Esophagus squamous epithelium (tissue), 4 donors: ENCODE results near the gene ZNF439.

Source experiments
- POLR2A ChIP-seq, 4 donors: fragments of 450-650 bp; IDR thresholded peaks; one replicate each; pipeline ENCODE4 v1.6.1; 2017; ENCODE audit warnings: antibody characterized with exemption in 4 of 4, mild to moderate bottlenecking in 4 of 4, moderate library complexity in 3 of 4
- TF ChIP-seq, protein P1 (sequence below), 6 experiments: fragments of 450-650 bp in 4 of 6; fragments of 200-600 bp in 2 of 6; sonication (generic) in 2 of 6; IDR thresholded peaks; one replicate each; pipeline ENCODE4 v1.5.1; 2016 to 2019; ENCODE audit warnings: antibody characterized with exemption in 6 of 6, mild to moderate bottlenecking in 4 of 6, moderate library complexity in 4 of 6

DNA sequence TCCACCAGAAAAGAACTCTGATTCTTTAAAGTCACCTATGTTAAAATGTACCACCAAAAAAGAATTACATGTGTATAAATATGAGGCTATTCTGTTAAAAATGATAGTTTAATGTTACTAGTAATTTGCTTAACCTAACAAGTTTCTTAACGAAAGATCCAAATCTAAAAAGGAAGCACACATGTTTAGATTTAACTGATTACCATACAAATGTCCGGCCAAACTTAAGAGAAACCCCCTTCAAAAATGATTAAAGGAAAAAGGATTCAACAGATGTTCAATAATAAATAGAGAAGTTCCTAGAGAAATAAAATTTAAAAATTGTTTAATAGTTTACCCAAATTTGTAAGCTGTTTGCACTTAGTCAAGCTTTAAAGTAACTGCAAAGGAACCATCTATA lies 34.1 kb downstream of the ZNF439 start:
- TF ChIP-seq POLR2A (IDR thresholded peaks at IDR 0.05): no peak
- TF ChIP-seq, protein P1, sequence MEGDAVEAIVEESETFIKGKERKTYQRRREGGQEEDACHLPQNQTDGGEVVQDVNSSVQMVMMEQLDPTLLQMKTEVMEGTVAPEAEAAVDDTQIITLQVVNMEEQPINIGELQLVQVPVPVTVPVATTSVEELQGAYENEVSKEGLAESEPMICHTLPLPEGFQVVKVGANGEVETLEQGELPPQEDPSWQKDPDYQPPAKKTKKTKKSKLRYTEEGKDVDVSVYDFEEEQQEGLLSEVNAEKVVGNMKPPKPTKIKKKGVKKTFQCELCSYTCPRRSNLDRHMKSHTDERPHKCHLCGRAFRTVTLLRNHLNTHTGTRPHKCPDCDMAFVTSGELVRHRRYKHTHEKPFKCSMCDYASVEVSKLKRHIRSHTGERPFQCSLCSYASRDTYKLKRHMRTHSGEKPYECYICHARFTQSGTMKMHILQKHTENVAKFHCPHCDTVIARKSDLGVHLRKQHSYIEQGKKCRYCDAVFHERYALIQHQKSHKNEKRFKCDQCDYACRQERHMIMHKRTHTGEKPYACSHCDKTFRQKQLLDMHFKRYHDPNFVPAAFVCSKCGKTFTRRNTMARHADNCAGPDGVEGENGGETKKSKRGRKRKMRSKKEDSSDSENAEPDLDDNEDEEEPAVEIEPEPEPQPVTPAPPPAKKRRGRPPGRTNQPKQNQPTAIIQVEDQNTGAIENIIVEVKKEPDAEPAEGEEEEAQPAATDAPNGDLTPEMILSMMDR (IDR thresholded peaks at IDR 0.05): no peak
